ENCODE data around the gene PSMG4.

GRCh38 chr6:3228046-3228671 lies 30.6 kb upstream of the PSMG4 start:
- TF ChIP-seq CTCF (IDR thresholded peaks at IDR 0.05 in 2 of 3, conservative IDR thresholded peaks at IDR 0.05 in 1 of 3; ENCODE audit: borderline replicate concordance in 1 of 3, insufficient read depth in 1 of 3, low read depth in 2 of 3, low read length in 2 of 3) (no peak), POLR2A (IDR thresholded peaks at IDR 0.05; ENCODE audit: borderline replicate concordance, extremely low read depth, insufficient read depth, insufficient read length) (no peak), SIN3A (IDR thresholded peaks at IDR 0.05; ENCODE audit: low read depth) (no peak), EZH2phosphoT487 (IDR thresholded peaks at IDR 0.05; ENCODE audit: borderline replicate concordance) (no peak), SP1 (IDR thresholded peaks at IDR 0.05; ENCODE audit: low read depth) (no peak), POLR2AphosphoS5 (IDR thresholded peaks at IDR 0.05; ENCODE audit: low read depth, low read length) (no peak), ZFX (IDR thresholded peaks at IDR 0.05) (no peak), ZBTB33 (IDR thresholded peaks at IDR 0.05; ENCODE audit: extremely low read depth, insufficient replicate concordance, low read length) (no peak), ELF1 (IDR thresholded peaks at IDR 0.05; ENCODE audit: borderline replicate concordance, low read depth) (no peak), MAX (IDR thresholded peaks at IDR 0.05) (no peak), REST (IDR thresholded peaks at IDR 0.05; ENCODE audit: low read depth) (no peak), YY1 (IDR thresholded peaks at IDR 0.05; ENCODE audit: extremely low read depth, insufficient replicate concordance, low read depth, low read length) (no peak), EGR1 (IDR thresholded peaks at IDR 0.05; ENCODE audit: low read depth) (no peak), EZH2 (IDR thresholded peaks at IDR 0.05) (no peak)
